ENCODE data around the gene EMILIN2.
"Not testable (repeated sequence)": the region's sequence is repeated elsewhere in the genome, so short reads cannot be mapped to it uniquely, and the experiment has no call there.

EMILIN2 gene

DNA sequence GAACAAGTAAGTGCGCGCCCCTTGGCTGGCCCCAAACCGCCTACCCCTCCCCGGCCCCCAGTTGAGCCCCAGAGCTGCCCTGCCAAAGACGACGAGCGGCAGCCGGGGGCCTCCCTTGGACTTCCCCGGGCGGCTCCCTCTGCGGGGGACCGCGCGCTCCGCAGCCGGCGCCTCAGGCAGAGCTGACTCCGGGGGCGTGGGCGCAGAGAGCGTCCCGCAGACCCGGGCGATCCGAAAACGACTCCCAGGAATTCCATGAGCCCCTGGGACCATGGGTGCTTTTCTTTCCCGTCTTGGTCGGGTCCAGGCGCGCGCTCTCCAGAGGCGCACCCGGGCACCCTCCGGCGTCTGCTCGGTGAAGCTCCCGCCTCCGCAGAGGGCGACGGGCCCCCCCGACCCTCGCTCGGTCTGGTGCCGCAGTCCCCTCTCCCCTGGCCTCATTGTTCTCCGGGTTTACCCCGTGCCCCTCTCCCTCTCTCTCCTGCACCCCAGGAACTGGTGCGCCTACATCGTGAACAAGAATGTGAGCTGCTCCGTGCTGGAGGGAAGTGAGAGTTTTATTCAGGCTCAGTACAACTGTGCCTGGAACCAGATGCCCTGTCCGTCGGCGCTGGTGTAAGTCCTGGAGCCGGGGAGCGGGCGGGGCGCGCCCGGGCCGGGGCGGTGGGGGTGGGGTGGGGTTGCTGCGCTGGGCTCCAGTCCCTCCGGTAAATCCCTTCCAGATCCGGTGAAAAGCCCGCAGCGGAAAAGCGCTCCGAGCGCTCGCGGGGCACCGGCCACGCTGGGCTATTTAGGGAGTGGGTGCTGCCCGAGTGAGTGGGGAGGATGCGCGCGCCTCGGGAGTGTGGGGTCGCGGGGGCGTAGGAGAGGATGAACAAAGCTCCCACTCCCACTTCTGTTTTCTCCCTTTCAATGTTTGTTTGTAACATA lies 776 bp downstream of the EMILIN2 start:
- no peak for DNase-seq

- no peak for DNase-seq
Observed at GRCh38 chr18:2848247-2849246, 1.7 kb downstream of the EMILIN2 start.

DNA sequence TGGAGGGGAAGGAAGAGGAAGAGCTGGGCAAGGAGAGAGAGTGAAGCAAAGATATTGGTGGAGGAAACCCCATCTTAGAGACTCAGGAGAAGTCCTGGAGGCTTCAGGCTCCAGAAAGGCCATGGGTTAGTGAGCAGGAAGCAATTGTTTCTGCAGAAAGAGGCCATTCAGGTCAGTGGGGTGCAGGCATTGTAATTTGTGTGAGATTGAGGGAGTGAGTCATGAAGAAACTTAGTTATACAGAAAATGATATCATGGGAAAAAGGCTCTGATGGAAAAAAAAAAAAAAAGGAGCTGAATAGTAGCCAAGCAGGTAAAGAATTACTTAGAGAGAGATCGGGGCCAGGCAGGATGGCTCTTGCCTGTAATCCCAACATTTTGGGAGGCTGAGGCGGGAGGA lies 4.0 kb downstream of the EMILIN2 start:
- DNase-seq: no peak

- no peak for DNase-seq
Observed at GRCh38 chr18:2851771-2852170, 5.0 kb downstream of the EMILIN2 start.

DNA sequence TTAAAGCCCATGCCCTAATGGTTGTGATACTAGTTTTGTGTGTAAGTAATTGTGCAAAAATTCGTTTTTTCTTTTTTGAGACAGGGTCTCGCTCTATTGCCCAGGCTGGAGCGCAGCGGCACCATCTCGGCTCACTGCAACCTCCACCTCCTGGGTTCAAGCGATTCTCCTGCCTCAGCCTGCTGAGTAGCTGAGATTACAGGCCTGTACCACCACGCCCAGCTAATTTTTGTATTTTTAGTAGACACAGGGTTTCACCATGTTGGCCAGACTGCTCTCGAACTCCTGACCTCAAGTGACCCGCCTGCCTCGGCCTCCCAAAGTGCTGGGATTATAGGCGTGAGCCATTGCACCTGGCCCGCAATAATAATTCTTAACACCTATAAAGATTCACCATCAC lies 5.7 kb downstream of the EMILIN2 start:
- DNase-seq: not testable (repeated sequence)

GRCh38 chr18:2853173-2853925 lies 6.5 kb downstream of the EMILIN2 start:
- no peak for DNase-seq

GRCh38 chr18:2853926-2854664 lies 7.3 kb downstream of the EMILIN2 start:
- DNase-seq: no peak

GRCh38 chr18:2854875-2855274 lies 8.1 kb downstream of the EMILIN2 start:
- no peak for DNase-seq

- DNase-seq: no peak
Observed at GRCh38 chr18:2855560-2856350, 8.9 kb downstream of the EMILIN2 start.

- DNase-seq: no peak
Observed at GRCh38 chr18:2856547-2857170, 9.9 kb downstream of the EMILIN2 start.

DNA sequence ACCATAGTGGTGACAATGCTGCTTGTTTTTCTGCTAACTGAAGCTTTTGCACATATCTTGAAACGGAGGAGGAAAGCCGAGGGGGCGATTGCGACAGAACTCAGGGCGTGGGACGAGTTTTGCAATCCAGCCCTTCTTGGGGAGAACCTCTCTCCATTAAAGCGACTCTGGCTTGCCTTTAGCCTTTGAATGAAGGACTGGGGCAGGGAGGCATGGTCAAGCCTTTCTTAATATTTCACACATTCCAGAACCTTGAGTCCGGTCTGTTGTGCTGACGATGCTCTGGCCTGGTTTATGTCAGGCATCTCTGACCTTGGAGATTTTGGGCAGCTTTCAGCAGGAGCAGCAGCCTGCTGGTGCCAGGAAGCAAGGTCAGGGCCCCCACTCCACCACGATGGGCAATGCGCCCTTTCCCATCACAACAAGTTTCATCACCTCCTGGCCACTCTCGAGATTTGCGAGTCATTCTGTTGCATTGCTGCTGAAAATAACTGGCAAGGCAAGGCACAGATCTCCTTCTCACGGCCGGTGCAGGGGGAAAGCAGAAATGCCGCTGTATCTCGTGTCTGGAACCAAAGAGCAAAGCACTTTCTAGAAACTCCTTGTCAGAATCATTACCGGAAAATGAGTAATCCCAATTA lies 10.8 kb downstream of the EMILIN2 start:
- DNase-seq: no peak

- DNase-seq: not testable (repeated sequence)
Observed at GRCh38 chr18:2860397-2860796, 13.6 kb downstream of the EMILIN2 start.

DNA sequence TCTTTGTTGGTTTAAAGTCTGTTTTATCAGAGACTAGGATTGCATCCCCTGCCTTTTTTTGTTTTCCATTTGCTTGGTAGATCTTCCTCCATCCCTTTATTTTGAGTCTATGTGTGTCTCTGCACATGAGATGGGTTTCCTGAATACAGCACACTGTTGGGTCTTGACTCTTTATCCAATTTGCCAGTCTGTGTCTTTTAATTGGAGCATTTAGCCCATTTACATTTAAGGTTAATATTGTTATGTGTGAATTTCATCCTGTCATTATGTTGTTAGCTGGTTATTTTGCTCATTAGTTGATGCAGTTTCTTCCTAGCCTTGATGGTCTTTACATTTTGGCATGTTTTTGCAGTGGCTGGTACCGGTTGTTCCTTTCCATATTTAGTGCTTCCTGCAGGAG lies 17.2 kb downstream of the EMILIN2 start:
- DNase-seq: not testable (repeated sequence)

GRCh38 chr18:2866465-2866864 lies 19.7 kb downstream of the EMILIN2 start:
- DNase-seq: not testable (repeated sequence)

GRCh38 chr18:2869207-2869606 lies 22.4 kb downstream of the EMILIN2 start:
- DNase-seq: no peak

GRCh38 chr18:2871111-2871720 lies 24.4 kb downstream of the EMILIN2 start:
- no peak for DNase-seq

- DNase-seq: no peak
Observed at GRCh38 chr18:2872095-2872494, 25.3 kb downstream of the EMILIN2 start.

DNA sequence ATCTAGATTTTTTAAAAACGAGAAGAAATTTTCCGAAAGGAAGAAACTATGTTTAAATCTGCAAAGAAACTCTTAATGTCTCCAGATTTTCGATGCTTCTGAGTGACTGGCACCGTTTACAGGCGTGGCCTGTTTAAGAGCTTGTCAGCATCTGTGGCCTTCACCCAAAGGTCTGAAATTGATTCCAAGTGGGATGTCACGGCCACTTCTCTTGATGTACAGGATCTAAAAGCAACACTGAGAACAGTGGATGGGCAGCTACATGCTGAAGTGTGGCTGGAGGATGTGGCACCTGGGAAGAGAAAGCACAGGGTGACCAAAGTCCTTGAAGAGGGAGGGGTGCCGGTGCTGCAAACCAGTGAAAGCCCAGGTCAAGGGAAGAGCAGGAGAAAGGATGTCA lies 28.0 kb downstream of the EMILIN2 start:
- no peak for DNase-seq

DNA sequence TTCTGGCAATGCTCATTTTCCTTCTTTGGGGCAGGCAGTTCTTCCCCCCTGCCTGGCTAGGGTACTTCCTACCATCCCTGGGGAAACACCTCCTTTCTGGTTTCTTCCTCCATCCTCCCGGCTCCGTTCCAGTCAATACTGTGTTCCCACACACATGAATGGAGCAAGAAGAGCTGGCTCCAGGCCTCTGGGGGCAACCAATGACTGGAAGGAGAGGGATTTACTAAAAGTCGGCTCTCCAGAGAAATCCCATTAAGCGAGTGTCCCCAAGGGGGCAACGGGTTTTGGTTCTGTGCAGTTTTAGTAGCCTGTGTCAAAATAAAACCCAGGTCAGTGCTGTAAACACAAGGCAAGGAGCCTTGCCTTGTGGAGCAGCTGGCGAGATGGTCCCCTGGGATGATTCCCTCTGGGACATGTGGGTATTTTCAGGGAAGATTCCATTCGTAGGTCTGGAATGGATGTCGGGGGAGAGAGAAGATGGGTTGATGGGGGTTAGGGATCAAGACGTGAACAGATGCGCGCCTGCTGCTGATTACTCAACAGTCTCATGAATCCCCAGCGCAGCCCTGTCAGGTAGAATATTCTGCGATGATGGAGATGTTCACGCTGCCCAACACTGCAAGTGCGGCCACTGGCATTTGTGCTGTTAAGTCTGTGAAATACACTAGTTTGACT lies 32.0 kb downstream of the EMILIN2 start:
- DNase-seq: no peak
